Lung (tissue), 12 donors: ENCODE data around the gene DTX3. TPM values are rescaled to one million over a fixed set of nuclear protein-coding genes. Genes with fewer than 3 reads are reported as not detected.
"Not testable (repeated sequence)": the region's sequence is repeated elsewhere in the genome, so short reads cannot be mapped to it uniquely, and the experiment has no call there.

ENCODE experiments used
- ATAC-seq: fragments of 200-7000 bp; cut with Tn5 transposase; one replicate; pipeline ENCODE4 v1.9.1; 2020; ENCODE audit warnings: moderate number of reproducible peaks; ENCODE audit not compliant: insufficient read depth, low FRiP score
- DNase-seq, 3 donors: peaks; one replicate each; pipeline ENCODE4 v3.0.0-alpha.2; 2013 to 2017
- H3K27ac ChIP-seq, 2 donors: one replicate each; pipeline ENCODE4 v1.5.1; 2013; ENCODE audit warnings: mild to moderate bottlenecking in 2 of 2, moderate library complexity in 2 of 2, control low read depth in 1 of 2, inconsistent platforms in 1 of 2, low read depth in 1 of 2, low read length in 1 of 2
- H3K27me3 ChIP-seq, 3 donors: one replicate each; pipeline ENCODE4 v1.5.1; 2013; ENCODE audit warnings: low read length in 2 of 3; ENCODE audit not compliant: control insufficient read depth in 3 of 3, insufficient read depth in 3 of 3
- H3K36me3 ChIP-seq, 4 donors: one replicate each; pipeline ENCODE4 v1.5.1; 2013; ENCODE audit warnings: low read length in 4 of 4, mild to moderate bottlenecking in 1 of 4, moderate library complexity in 1 of 4; ENCODE audit not compliant: control insufficient read depth in 4 of 4, insufficient read depth in 4 of 4
- H3K4me1 ChIP-seq, 5 donors: one replicate each; pipeline ENCODE4 v1.5.1; 2013; ENCODE audit warnings: low read length in 5 of 5, mild to moderate bottlenecking in 2 of 5, moderate library complexity in 1 of 5; ENCODE audit not compliant: control insufficient read depth in 5 of 5, insufficient read depth in 5 of 5
- H3K4me3 ChIP-seq: one replicate; pipeline ENCODE4 v1.5.1; 2013; ENCODE audit warnings: mild to moderate bottlenecking, control low read depth, moderate library complexity
- H3K9ac ChIP-seq, 2 donors: one replicate each; pipeline ENCODE4 v1.5.1; 2013; ENCODE audit warnings: low read length in 2 of 2, control low read depth in 1 of 2; ENCODE audit not compliant: insufficient read depth in 1 of 2
- H3K9me3 ChIP-seq, 4 donors: one replicate each; pipeline ENCODE4 v1.5.1; 2013; ENCODE audit warnings: low read length in 3 of 4, mild to moderate bottlenecking in 1 of 4, moderate library complexity in 1 of 4; ENCODE audit not compliant: control insufficient read depth in 4 of 4, insufficient read depth in 3 of 4
- CTCF ChIP-seq: IDR thresholded peaks from 2 replicates; pipeline ENCODE4 v1.5.1; 2012; ENCODE audit warnings: mild to moderate bottlenecking; ENCODE audit errors: control extremely low read depth, extremely low read depth
- whole genome bisulfite sequencing, 2 donors: extraction: QIAGEN DNeasy Blood & Tissue Kit; methylation state at CpG; one replicate each; pipeline ENCODE4 v1.1.7; 2013; 5-methylcytosine and 5-hydroxymethylcytosine counted together
- polyA plus RNA-seq, 2 donors: library from polyadenylated mRNA; stranded (reverse); fragments of 200-250 nt; gene quantifications; one replicate each; pipeline ENCODE4 v1.2.1, GENCODE V29; 2013
- total RNA-seq, 2 donors: library from RNA; depleted of rRNA in 1 of 2; stranded (reverse); fragments of >200 nt in 1 of 2; gene quantifications; one replicate each; pipeline ENCODE4 v1.2.1, GENCODE V29; 2014 to 2021
- donor health status: control.
- donor health status: control.
- donor health status: Bipolar disorder and iron deficiency.
- donor health status: healthy.
- donor health status: DM: yes; HTN: yes; CAD: no.

DTX3 gene
- total and polyA plus RNA-seq, 4 donors: 13.9 to 40.1 (median 24.9) TPM

DNA sequence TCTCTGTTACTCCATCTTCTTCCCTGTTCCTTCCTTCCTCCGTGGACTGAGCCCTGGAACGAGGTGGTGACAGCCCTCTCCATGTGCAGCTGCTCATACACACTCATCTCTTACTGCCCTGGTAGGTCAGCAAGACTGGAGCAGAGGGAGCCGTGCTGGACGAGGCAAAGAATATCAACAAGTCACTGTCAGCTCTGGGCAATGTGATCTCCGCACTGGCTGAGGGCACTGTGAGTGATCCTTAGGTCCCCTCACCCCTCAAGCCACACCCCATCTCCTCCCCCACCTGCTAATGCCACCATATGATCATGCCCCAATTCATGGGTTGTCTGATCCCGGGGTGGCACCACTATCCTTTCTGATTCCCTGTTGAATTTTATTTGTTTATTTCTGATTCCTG lies 35.8 kb upstream of the DTX3 start:
- ATAC-seq: no peak
- Histone ChIP-seq H3K4me1 (no peaks in the 10 kb centered on the region), H3K9me3 (no peaks in the 10 kb centered on the region), H3K27me3 (no peaks in the 10 kb centered on the region), H3K9ac (no peak overlapping the region), H3K36me3 (no peaks in the 10 kb centered on the region), H3K27ac (no peak overlapping the region), H3K4me3 (no peak overlapping the region)
- no peak for TF ChIP-seq CTCF
- DNase-seq: peak in 1 of 3 donors; percentile 29
- 61 to 73% methylated on average over 6 of the region's 6 CpGs for WGBS, 2 donors

GRCh38 chr12:57569858-57570257 lies 34.8 kb upstream of the DTX3 start:
- H3K4me1 ChIP-seq: no peaks in the 10 kb centered on the region
- no peaks in the 10 kb centered on the region for H3K9me3 ChIP-seq
- no peak for DNase-seq
- H3K4me3 ChIP-seq: no peak overlapping the region
- ATAC-seq: no peak
- H3K36me3 ChIP-seq: no peaks in the 10 kb centered on the region
- TF ChIP-seq CTCF: no peak
- no peaks in the 10 kb centered on the region for H3K27me3 ChIP-seq
- H3K27ac ChIP-seq: no peak overlapping the region
- WGBS, 2 donors: 88 to 92% methylated on average over 18 of the region's 18 CpGs
- H3K9ac ChIP-seq: no peak overlapping the region

- not testable (repeated sequence) for H3K27me3 ChIP-seq, H3K27ac ChIP-seq, H3K9me3 ChIP-seq, H3K4me3 ChIP-seq, H3K4me1 ChIP-seq, H3K9ac ChIP-seq, DNase-seq, ATAC-seq, H3K36me3 ChIP-seq
- 89 to 91% methylated on average over 13 of the region's 13 CpGs for WGBS, 2 donors
Observed at GRCh38 chr12:57570438-57570837, 34.2 kb upstream of the DTX3 start.

DNA sequence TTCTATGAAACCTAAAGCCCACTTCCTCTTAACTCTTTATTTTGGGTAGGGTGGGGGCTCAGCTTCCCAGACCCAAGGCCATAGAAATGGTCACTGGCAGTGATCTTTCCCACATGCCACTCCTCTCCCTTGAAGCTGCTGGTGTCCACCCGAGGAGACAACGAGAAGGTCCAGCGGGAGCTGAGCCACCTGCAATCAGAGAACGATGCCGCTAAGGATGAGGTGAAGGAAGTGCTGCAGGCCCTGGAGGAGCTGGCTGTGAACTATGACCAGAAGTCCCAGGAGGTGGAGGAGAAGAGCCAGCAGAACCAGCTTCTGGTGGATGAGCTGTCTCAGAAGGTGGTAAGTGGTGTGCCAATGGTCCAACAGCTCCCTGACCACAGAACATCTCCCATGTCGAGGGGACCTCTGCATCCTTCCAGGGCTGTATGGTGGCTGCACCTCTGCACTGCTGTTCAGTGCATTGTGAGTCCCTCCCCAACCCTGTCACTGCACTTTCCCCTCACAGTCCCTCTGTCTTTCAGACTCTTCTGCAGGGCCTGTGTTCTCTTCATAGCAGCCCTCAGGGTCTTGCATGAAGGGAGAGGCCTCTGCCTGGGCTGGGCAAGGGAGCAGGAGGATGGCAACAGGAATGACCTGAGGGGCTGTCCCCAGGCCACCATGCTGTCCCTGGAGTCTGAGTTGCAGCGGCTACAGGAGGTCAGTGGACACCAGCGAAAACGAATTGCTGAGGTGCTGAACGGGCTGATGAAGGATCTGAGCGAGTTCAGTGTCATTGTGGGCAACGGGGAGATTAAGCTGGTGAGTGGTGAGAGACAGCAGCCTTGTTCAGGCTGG lies 32.5 kb upstream of the DTX3 start:
- TF ChIP-seq CTCF: no peak
- no peak overlapping the region for H3K27ac ChIP-seq
- no peak overlapping the region for H3K4me3 ChIP-seq
- WGBS, 2 donors: 91 to 93% methylated on average over 12 of the region's 12 CpGs
- no peaks in the 10 kb centered on the region for H3K36me3 ChIP-seq
- no peaks in the 10 kb centered on the region for H3K9me3 ChIP-seq
- H3K9ac ChIP-seq: no peak overlapping the region
- DNase-seq (no peak), ATAC-seq (no peak)
- H3K27me3 ChIP-seq: no peaks in the 10 kb centered on the region
- H3K4me1 ChIP-seq: no peaks in the 10 kb centered on the region
